Neural progenitor cell (in vitro differentiated cells): ENCODE data around the gene RAD51AP1. TPM values are rescaled to one million over a fixed set of nuclear protein-coding genes. Genes with fewer than 3 reads are reported as not detected.

Source experiments
- DNase-seq: peaks from one replicate; pipeline ENCODE4 v3.0.0-alpha.2; 2016; ENCODE audit warnings: low spot score
- H2AFZ ChIP-seq: fragments of 200-600 bp; sonication (generic); replicated peaks from 2 replicates; pipeline ENCODE4 v1.6.1; 2016; ENCODE audit warnings: antibody characterized with exemption
- H3F3A ChIP-seq: fragments of 200-600 bp; sonication (generic); 2 replicates; pipeline ENCODE4 v1.6.1; 2016; ENCODE audit warnings: antibody characterized with exemption, low read depth
- H3K27ac ChIP-seq: fragments of 200-600 bp; sonication (generic); 2 replicates; pipeline ENCODE4 v1.5.1; 2016; ENCODE audit warnings: mild to moderate bottlenecking
- H3K27me3 ChIP-seq: fragments of 200-600 bp; sonication (generic); 2 replicates; pipeline ENCODE4 v1.6.1; 2016; ENCODE audit warnings: mild to moderate bottlenecking, moderate library complexity
- H3K36me3 ChIP-seq: fragments of 200-600 bp; sonication (generic); 2 replicates; pipeline ENCODE4 v1.5.1; 2016
- H3K4me1 ChIP-seq: fragments of 200-600 bp; sonication (generic); 2 replicates; pipeline ENCODE4 v1.6.1; 2016; ENCODE audit warnings: mixed run types
- H3K4me2 ChIP-seq: fragments of 200-600 bp; sonication (generic); 2 replicates; pipeline ENCODE4 v1.6.1; 2016
- H3K4me3 ChIP-seq: fragments of 200-600 bp; sonication (generic); 2 replicates; pipeline ENCODE4 v1.5.1; 2016
- H3K79me2 ChIP-seq: fragments of 200-600 bp; sonication (generic); 2 replicates; pipeline ENCODE4 v1.6.1; 2016; ENCODE audit warnings: low read depth
- H3K9ac ChIP-seq: fragments of 200-600 bp; sonication (generic); 2 replicates; pipeline ENCODE4 v1.6.1; 2016
- H3K9me3 ChIP-seq: fragments of 200-600 bp; sonication (generic); 2 replicates; pipeline ENCODE4 v1.5.1; 2016; ENCODE audit warnings: low read depth
- H4K20me1 ChIP-seq: fragments of 200-600 bp; sonication (generic); 2 replicates; pipeline ENCODE4 v1.6.1; 2016; ENCODE audit warnings: low read depth
- H3K27ac Mint-ChIP-seq: 3 replicates; pipeline ENCODE4 v1.8.0; 2021; ENCODE audit warnings: mixed read lengths
- H3K27me3 Mint-ChIP-seq: 2 replicates; pipeline ENCODE4 v1.8.0; 2022; ENCODE audit warnings: low read depth, mild to moderate bottlenecking, inconsistent platforms, moderate library complexity, mixed read lengths; ENCODE audit not compliant: insufficient read depth
- H3K36me3 Mint-ChIP-seq: 3 replicates; pipeline ENCODE4 v1.8.0; 2021; ENCODE audit warnings: mixed read lengths
- H3K4me1 Mint-ChIP-seq: 3 replicates; pipeline ENCODE4 v1.8.0; 2021; ENCODE audit warnings: mixed read lengths
- H3K4me3 Mint-ChIP-seq: 3 replicates; pipeline ENCODE4 v1.8.0; 2021; ENCODE audit warnings: mild to moderate bottlenecking, moderate library complexity, mixed read lengths
- H3K9me3 Mint-ChIP-seq: 3 replicates; pipeline ENCODE4 v1.8.0; 2020; ENCODE audit warnings: mixed read lengths
- CTCF ChIP-seq: fragments of 200-600 bp; sonication (generic); IDR thresholded peaks from 2 replicates; pipeline ENCODE4 v1.5.1; 2017; ENCODE audit warnings: antibody characterized with exemption, mild to moderate bottlenecking
- EZH2 ChIP-seq: fragments of 200-600 bp; sonication (generic); IDR thresholded peaks from 2 replicates; pipeline ENCODE4 v1.6.1; 2017; ENCODE audit warnings: antibody characterized with exemption, mild to moderate bottlenecking, moderate library complexity
- EZH2phosphoT487 ChIP-seq: fragments of 200-600 bp; sonication (generic); IDR thresholded peaks from 2 replicates; pipeline ENCODE4 v1.6.1; 2017; ENCODE audit warnings: antibody characterized with exemption
- total RNA-seq: library from RNA; depleted of rRNA; stranded (reverse); fragments of >200 nt; gene quantifications from 2 replicates; pipeline ENCODE4 v1.2.3, GENCODE V29; 2015; ENCODE audit warnings: low replicate concordance

Gene RAD51AP1
- total RNA-seq, 1 donor from 2014 or later, result 189 TPM

GRCh38 chr12:4530982-4531586, 7.6 kb upstream of the RAD51AP1 start:
- Histone ChIP-seq H3K4me2 (no peak overlapping the region), H4K20me1 (no peaks in the 10 kb centered on the region), H2AFZ (no peak overlapping the region), H3K27ac (no peak overlapping the region), H3K27me3 (no peaks in the 10 kb centered on the region), H3K79me2 (no peaks in the 10 kb centered on the region), H3K4me3 (no peak overlapping the region), H3K9ac (no peak overlapping the region), H3K4me1 (no peaks in the 10 kb centered on the region), H3K9me3 (no peaks in the 10 kb centered on the region), H3K36me3 (peaks cover 6% of the 10 kb centered on the region), H3F3A (peaks cover 8% of the 10 kb centered on the region)
- Mint-ChIP-seq H3K4me1 (no peaks in the 10 kb centered on the region), H3K36me3 (no peaks in the 10 kb centered on the region), H3K27me3 (no peaks in the 10 kb centered on the region), H3K9me3 (no peaks in the 10 kb centered on the region), H3K4me3 (no peak overlapping the region), H3K27ac (no peak overlapping the region)
- DNase-seq, result no peak
- TF ChIP-seq EZH2 (no peak), CTCF (no peak), EZH2phosphoT487 (no peak)

- Mint-ChIP-seq H3K4me1 (peaks cover 20% of the 10 kb centered on the region), H3K9me3 (no peaks in the 10 kb centered on the region), H3K4me3 (no peak overlapping the region), H3K27ac (no peak overlapping the region), H3K36me3 (no peaks in the 10 kb centered on the region), H3K27me3 (peaks cover 2% of the 10 kb centered on the region)
- no peaks in the 10 kb centered on the region for H3K36me3 ChIP-seq
- no peak overlapping the region for H3K4me2 ChIP-seq
- no peak overlapping the region for H3K9ac ChIP-seq
- peaks cover 29% of the 10 kb centered on the region for H3K79me2 ChIP-seq
- no peak overlapping the region for H2AFZ ChIP-seq
- peaks cover 13% of the 10 kb centered on the region for H3K4me1 ChIP-seq
- H4K20me1 ChIP-seq, result no peaks in the 10 kb centered on the region
- H3K9me3 ChIP-seq, result no peaks in the 10 kb centered on the region
- DNase-seq, result no peak
- TF ChIP-seq EZH2phosphoT487, result no peak
- TF ChIP-seq EZH2, result no peak
- TF ChIP-seq CTCF, result no peak
- no peak overlapping the region for H3K4me3 ChIP-seq
- peaks cover 11% of the 10 kb centered on the region for H3F3A ChIP-seq
- no peak overlapping the region for H3K27ac ChIP-seq
- no peaks in the 10 kb centered on the region for H3K27me3 ChIP-seq
These were observed 3.6 kb upstream of the RAD51AP1 start for GRCh38 chr12:4535092-4535491.

DNA sequence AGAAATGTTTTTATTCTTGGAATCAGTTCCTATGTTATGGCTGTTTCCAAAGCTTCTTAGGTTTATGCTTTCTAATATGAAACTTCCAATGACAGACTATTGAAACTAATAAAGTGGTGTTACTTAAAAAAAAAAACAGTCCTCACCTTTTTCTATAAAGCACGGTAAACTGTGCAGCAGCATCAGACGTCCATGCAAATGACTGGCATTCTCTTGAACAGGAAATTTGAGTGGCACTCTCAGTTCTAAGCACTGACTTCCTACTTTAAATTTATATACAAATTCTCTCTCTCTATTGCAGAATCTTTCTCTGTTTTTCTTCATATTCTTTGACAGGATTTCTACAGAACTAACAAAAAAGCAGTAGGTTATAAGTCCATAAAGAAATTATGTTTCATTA, 2.8 kb upstream of the RAD51AP1 start:
- no peak for TF ChIP-seq CTCF
- TF ChIP-seq EZH2, result no peak
- no peak for TF ChIP-seq EZH2phosphoT487
- peaks cover 20% of the 10 kb centered on the region for H3K4me1 ChIP-seq
- H3K27me3 Mint-ChIP-seq, result peaks cover 2% of the 10 kb centered on the region
- H3K9ac ChIP-seq, result no peak overlapping the region
- H3K36me3 Mint-ChIP-seq, result no peaks in the 10 kb centered on the region
- no peaks in the 10 kb centered on the region for H3K9me3 Mint-ChIP-seq
- H3K36me3 ChIP-seq, result peaks cover under 1% of the 10 kb centered on the region
- H3K27ac Mint-ChIP-seq, result no peak overlapping the region
- no peak overlapping the region for H3K4me3 ChIP-seq
- H3F3A ChIP-seq, result peaks cover 14% of the 10 kb centered on the region
- no peaks in the 10 kb centered on the region for H4K20me1 ChIP-seq
- DNase-seq, result no peak
- H3K4me2 ChIP-seq, result no peak overlapping the region
- no peak overlapping the region for H3K27ac ChIP-seq
- no peak overlapping the region for H3K4me3 Mint-ChIP-seq
- H3K79me2 ChIP-seq, result peaks cover 37% of the 10 kb centered on the region
- peaks cover 21% of the 10 kb centered on the region for H3K4me1 Mint-ChIP-seq
- no peak overlapping the region for H2AFZ ChIP-seq
- no peaks in the 10 kb centered on the region for H3K27me3 ChIP-seq
- no peaks in the 10 kb centered on the region for H3K9me3 ChIP-seq
